Endothelial cell (in vitro differentiated cells): Measurements from ENCODE around the gene ANKRD40CL. TPM values are rescaled to one million over a fixed set of nuclear protein-coding genes. Genes with fewer than 3 reads are reported as not detected.
"Not testable (repeated sequence)": the region's sequence is repeated elsewhere in the genome, so short reads cannot be mapped to it uniquely, and the experiment has no call there.

ENCODE experiments used
- DNase-seq: peaks from one replicate; pipeline ENCODE4 v3.0.0; 2021; ENCODE audit warnings: low spot score
- H3K27ac Mint-ChIP-seq: one replicate; pipeline ENCODE4 v1.8.0; 2021; ENCODE audit warnings: mixed read lengths, inconsistent platforms; ENCODE audit not compliant: unreplicated experiment
- H3K27me3 Mint-ChIP-seq: one replicate; pipeline ENCODE4 v1.8.0; 2021; ENCODE audit warnings: mild to moderate bottlenecking, moderate library complexity, mixed read lengths, inconsistent platforms; ENCODE audit not compliant: unreplicated experiment
- H3K36me3 Mint-ChIP-seq: one replicate; pipeline ENCODE4 v1.8.0; 2021; ENCODE audit warnings: mild to moderate bottlenecking, low read depth, mixed read lengths, inconsistent platforms; ENCODE audit not compliant: unreplicated experiment
- H3K4me1 Mint-ChIP-seq: one replicate; pipeline ENCODE4 v1.8.0; 2021; ENCODE audit warnings: mild to moderate bottlenecking, mixed read lengths, inconsistent platforms; ENCODE audit not compliant: unreplicated experiment
- H3K4me3 Mint-ChIP-seq: one replicate; pipeline ENCODE4 v1.8.0; 2021; ENCODE audit warnings: mild to moderate bottlenecking, mixed read lengths, inconsistent platforms; ENCODE audit not compliant: unreplicated experiment
- H3K9me3 Mint-ChIP-seq: one replicate; pipeline ENCODE4 v1.8.0; 2021; ENCODE audit warnings: mixed read lengths, inconsistent platforms; ENCODE audit not compliant: unreplicated experiment
- total RNA-seq: library from RNA; stranded (reverse); fragmentation: NEBNext Ultra II Directional; extraction: Animal tissue kit (Norgen Biotek cat#: 25700); gene quantifications from one replicate; pipeline ENCODE4 v1.2.1, GENCODE V29; 2021; ENCODE audit not compliant: unreplicated experiment
- TF ChIP-seq, protein P1 (sequence below): fragments of 200-600 bp; sonication (generic); IDR thresholded peaks from one replicate; pipeline ENCODE4 v1.5.0; 2021; ENCODE audit warnings: antibody characterized with exemption; ENCODE audit not compliant: unreplicated experiment

Gene ANKRD40CL
- total RNA-seq, 1 donor from 2014 or later: not detected

- TF ChIP-seq, protein P1, sequence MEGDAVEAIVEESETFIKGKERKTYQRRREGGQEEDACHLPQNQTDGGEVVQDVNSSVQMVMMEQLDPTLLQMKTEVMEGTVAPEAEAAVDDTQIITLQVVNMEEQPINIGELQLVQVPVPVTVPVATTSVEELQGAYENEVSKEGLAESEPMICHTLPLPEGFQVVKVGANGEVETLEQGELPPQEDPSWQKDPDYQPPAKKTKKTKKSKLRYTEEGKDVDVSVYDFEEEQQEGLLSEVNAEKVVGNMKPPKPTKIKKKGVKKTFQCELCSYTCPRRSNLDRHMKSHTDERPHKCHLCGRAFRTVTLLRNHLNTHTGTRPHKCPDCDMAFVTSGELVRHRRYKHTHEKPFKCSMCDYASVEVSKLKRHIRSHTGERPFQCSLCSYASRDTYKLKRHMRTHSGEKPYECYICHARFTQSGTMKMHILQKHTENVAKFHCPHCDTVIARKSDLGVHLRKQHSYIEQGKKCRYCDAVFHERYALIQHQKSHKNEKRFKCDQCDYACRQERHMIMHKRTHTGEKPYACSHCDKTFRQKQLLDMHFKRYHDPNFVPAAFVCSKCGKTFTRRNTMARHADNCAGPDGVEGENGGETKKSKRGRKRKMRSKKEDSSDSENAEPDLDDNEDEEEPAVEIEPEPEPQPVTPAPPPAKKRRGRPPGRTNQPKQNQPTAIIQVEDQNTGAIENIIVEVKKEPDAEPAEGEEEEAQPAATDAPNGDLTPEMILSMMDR: no peak
- no peak overlapping the region for H3K27ac Mint-ChIP-seq
- H3K9me3 Mint-ChIP-seq: no peaks in the 10 kb centered on the region
- H3K27me3 Mint-ChIP-seq: peaks cover 2% of the 10 kb centered on the region
- H3K36me3 Mint-ChIP-seq: no peaks in the 10 kb centered on the region
- H3K4me3 Mint-ChIP-seq: no peak overlapping the region
- no peak for DNase-seq
- H3K4me1 Mint-ChIP-seq: peaks cover 4% of the 10 kb centered on the region
Observed at GRCh38 chr17:50808413-50808812, 41.1 kb upstream of the ANKRD40CL start.

GRCh38 chr17:50807675-50808074 lies 40.4 kb upstream of the ANKRD40CL start:
- Mint-ChIP-seq H3K4me3 (no peak overlapping the region), H3K27ac (no peak overlapping the region), H3K36me3 (no peaks in the 10 kb centered on the region), H3K9me3 (no peaks in the 10 kb centered on the region), H3K4me1 (peaks cover 4% of the 10 kb centered on the region), H3K27me3 (peaks cover 4% of the 10 kb centered on the region)
- DNase-seq: no peak
- TF ChIP-seq, protein P1: no peak

- Mint-ChIP-seq H3K36me3 (no peaks in the 10 kb centered on the region), H3K27ac (no peak overlapping the region), H3K4me3 (no peak overlapping the region), H3K27me3 (peaks cover 4% of the 10 kb centered on the region), H3K4me1 (peaks cover 4% of the 10 kb centered on the region), H3K9me3 (no peaks in the 10 kb centered on the region)
- TF ChIP-seq, protein P1: no peak
- DNase-seq: no peak
Observed at GRCh38 chr17:50807009-50807408, 39.7 kb upstream of the ANKRD40CL start.

- DNase-seq: no peak
- peaks cover 4% of the 10 kb centered on the region for H3K4me1 Mint-ChIP-seq
- peaks cover 4% of the 10 kb centered on the region for H3K27me3 Mint-ChIP-seq
- no peak overlapping the region for H3K27ac Mint-ChIP-seq
- TF ChIP-seq, protein P1: no peak
- H3K9me3 Mint-ChIP-seq: no peaks in the 10 kb centered on the region
- no peaks in the 10 kb centered on the region for H3K36me3 Mint-ChIP-seq
- H3K4me3 Mint-ChIP-seq: no peak overlapping the region
Observed at GRCh38 chr17:50806141-50806643, 38.9 kb upstream of the ANKRD40CL start.

DNA sequence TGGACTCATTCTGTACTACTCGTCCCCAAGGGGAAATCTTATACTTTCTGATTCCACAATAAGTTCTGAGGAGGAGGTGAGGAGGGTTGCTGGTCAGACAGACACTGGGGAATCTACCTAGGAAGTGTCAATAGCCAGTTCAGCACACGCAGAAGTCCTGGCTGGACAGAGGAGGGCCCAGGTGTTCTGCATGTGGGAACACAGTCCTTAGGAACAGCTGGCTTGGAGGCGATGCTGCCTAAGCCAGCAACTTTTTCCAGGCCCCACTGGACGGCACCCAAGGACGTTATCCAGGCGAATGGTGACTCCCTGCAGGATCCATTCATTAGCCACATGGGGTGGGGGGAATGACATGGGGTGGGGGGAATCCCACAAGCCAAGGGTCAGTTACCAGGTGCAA lies 38.2 kb upstream of the ANKRD40CL start:
- H3K4me3 Mint-ChIP-seq: no peak overlapping the region
- peaks cover 4% of the 10 kb centered on the region for H3K4me1 Mint-ChIP-seq
- H3K27me3 Mint-ChIP-seq: peaks cover 6% of the 10 kb centered on the region
- TF ChIP-seq, protein P1: no peak
- no peaks in the 10 kb centered on the region for H3K36me3 Mint-ChIP-seq
- no peak overlapping the region for H3K27ac Mint-ChIP-seq
- DNase-seq: no peak
- H3K9me3 Mint-ChIP-seq: no peaks in the 10 kb centered on the region

DNA sequence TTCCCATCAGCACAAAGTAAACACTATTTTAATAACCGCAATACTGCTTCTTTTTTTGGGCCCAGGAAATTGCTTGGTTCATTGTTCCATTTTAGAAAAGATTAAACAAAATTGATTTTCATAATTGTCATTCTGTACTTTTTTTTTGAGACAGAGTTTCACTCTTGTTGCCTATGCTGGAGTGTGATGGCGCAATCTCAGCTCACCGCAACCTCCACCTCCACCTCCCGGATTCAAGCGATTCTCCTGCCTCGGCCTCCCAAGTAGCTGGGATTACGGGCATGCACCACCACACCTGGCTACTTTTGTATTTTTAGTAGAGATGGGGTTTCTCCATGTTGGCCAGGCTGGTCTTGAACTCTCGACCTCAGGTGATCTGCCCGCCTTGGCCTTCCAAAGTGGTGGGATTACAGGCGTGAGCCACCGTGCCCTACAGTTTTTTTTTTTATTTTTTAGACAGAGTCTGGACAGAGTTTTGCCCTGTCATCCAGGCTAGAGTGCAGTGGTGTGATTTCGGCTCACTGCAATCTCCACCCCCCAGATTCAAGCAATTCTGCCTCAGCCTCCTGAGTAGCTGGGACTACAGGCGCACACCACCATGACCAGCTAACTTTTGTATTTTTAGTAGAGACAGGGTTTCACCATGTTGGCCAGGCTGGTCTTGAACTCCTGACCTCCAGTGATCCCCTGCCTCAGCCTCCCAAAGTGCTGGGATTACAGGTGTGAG lies 37.6 kb upstream of the ANKRD40CL start:
- H3K27ac Mint-ChIP-seq, H3K36me3 Mint-ChIP-seq, H3K4me1 Mint-ChIP-seq, DNase-seq, H3K4me3 Mint-ChIP-seq, H3K27me3 Mint-ChIP-seq, H3K9me3 Mint-ChIP-seq: not testable (repeated sequence)
